GM12878 (cell line): ENCODE results near the gene VWA5B2. TPM values are rescaled to one million over a fixed set of nuclear protein-coding genes. Genes with fewer than 3 reads are reported as not detected.

Experiments
- ATAC-seq: fragments of 200-7000 bp; cut with Tn5 transposase; 3 replicates; pipeline ENCODE4 v1.9.1; 2020; ENCODE audit warnings: mild to moderate bottlenecking, moderate library complexity
- BruUV-seq: library from RNA; stranded (reverse); fragments of 400-500 nt; replicated peaks from 2 replicates; lab custom pipeline; 2021; lab: Mats Ljungman, UMichigan
- CTCF ChIA-PET: fragments of 300-600 bp; sonication (Branson Sonifier 250); formaldehyde crosslinking; extraction: SDS; loops from one replicate; lab custom pipeline; 2021; ENCODE audit warnings: inconsistent platforms; lab: Yijun Ruan, JAX
- POLR2A ChIA-PET: fragments of 350-600 bp; formaldehyde crosslinking; extraction: SDS; loops from one replicate; lab custom pipeline; 2021; ENCODE audit warnings: inconsistent platforms; lab: Charles Lee
- RAD21 ChIA-PET: fragments of 300-600 bp; sonication (Branson Sonifier 250); formaldehyde crosslinking; loops from one replicate; lab custom pipeline; 2023; ENCODE audit warnings: antibody characterized with exemption; ENCODE audit not compliant: unreplicated experiment; lab: Charles Lee
- SMC1A ChIA-PET: fragments of 300-600 bp; sonication (Branson Sonifier 250); formaldehyde crosslinking; loops from one replicate; lab custom pipeline; 2023; ENCODE audit not compliant: unreplicated experiment, uncharacterized antibody; lab: Charles Lee
- DNase-seq: peaks from one replicate; pipeline ENCODE4 v3.0.0-alpha.2; 2011; ENCODE audit warnings: low read depth, low spot score
- FAIRE-seq: peaks from 3 replicates; lab custom pipeline; 2011; peaks lifted over from hg19 to GRCh38; lab: Jason Lieb, UNC
- H2AFZ ChIP-seq: 2 replicates; pipeline ENCODE4 v1.6.0; 2011; ENCODE audit warnings: low read depth, low read length, control low read depth; ENCODE audit not compliant: control insufficient read depth
- H3K27ac ChIP-seq: 2 replicates; pipeline ENCODE4 v1.5.1; 2011; ENCODE audit warnings: control low read depth; ENCODE audit not compliant: control insufficient read depth, insufficient read depth
- H3K27me3 ChIP-seq, 2 experiments: replicated peaks in 1 of 2; 2 replicates each; pipeline versions ENCODE4 v1.6.0 to v1.6.1; 2011; ENCODE audit warnings: low read length in 1 of 2; ENCODE audit not compliant: control insufficient read depth in 2 of 2, insufficient read depth in 2 of 2
- H3K36me3 ChIP-seq, 2 experiments: 2 replicates each; pipeline ENCODE4 v1.5.1; 2011; ENCODE audit warnings: low read length in 1 of 2; ENCODE audit not compliant: control insufficient read depth in 2 of 2, insufficient read depth in 2 of 2
- H3K4me1 ChIP-seq: 2 replicates; pipeline ENCODE4 v1.6.1; 2011; ENCODE audit warnings: mild to moderate bottlenecking, low read length, moderate library complexity, mixed read lengths; ENCODE audit not compliant: control insufficient read depth, insufficient read depth
- H3K4me2 ChIP-seq: 2 replicates; pipeline ENCODE4 v1.6.0; 2011; ENCODE audit warnings: control low read depth; ENCODE audit not compliant: control insufficient read depth, insufficient read depth
- H3K4me3 ChIP-seq: fragments of 200-600 bp; sonication (generic); 2 replicates; pipeline ENCODE4 v1.5.1; 2016
- H3K79me2 ChIP-seq: 2 replicates; pipeline ENCODE4 v1.6.0; 2011; ENCODE audit warnings: low read length; ENCODE audit not compliant: control insufficient read depth, insufficient read depth
- H3K9ac ChIP-seq: 2 replicates; pipeline ENCODE4 v1.8.0; 2011; ENCODE audit warnings: low read length, control low read depth, mixed read lengths; ENCODE audit not compliant: control insufficient read depth, insufficient read depth
- H3K9me3 ChIP-seq: replicated peaks from 3 replicates; pipeline ENCODE4 v1.5.1; 2011; ENCODE audit warnings: mild to moderate bottlenecking, low read length; ENCODE audit not compliant: control insufficient read depth, insufficient read depth
- H4K20me1 ChIP-seq: 2 replicates; pipeline ENCODE4 v1.6.0; 2011; ENCODE audit not compliant: control insufficient read depth, insufficient read depth
- ASH2L ChIP-seq: fragments of 300-600, 200-600 bp; sonication (generic); IDR thresholded peaks from 2 replicates; pipeline ENCODE4 v1.6.1; 2017; ENCODE audit warnings: low read depth, mild to moderate bottlenecking, borderline replicate concordance
- EZH2 ChIP-seq: IDR thresholded peaks from 2 replicates; pipeline ENCODE4 v1.6.1; 2012; ENCODE audit warnings: low read depth, mild to moderate bottlenecking, control low read depth, inconsistent platforms, low read length, borderline replicate concordance; ENCODE audit not compliant: control insufficient read depth
- HDGF ChIP-seq: fragments of 450-650 bp; IDR thresholded peaks from 2 replicates; pipeline ENCODE4 v1.6.1; 2016; ENCODE audit warnings: antibody characterized with exemption
- IKZF1 ChIP-seq: fragments of 450-650 bp; conservative IDR thresholded peaks from 2 replicates; pipeline ENCODE4 v1.6.1; 2017; ENCODE audit warnings: antibody characterized with exemption, mild to moderate bottlenecking
- IRF4 ChIP-seq: IDR thresholded peaks from 2 replicates; pipeline ENCODE4 v1.6.1; 2011; ENCODE audit warnings: low read depth, low read length
- JUNB ChIP-seq: IDR thresholded peaks from 2 replicates; pipeline ENCODE4 v1.6.1; 2016; ENCODE audit warnings: antibody characterized with exemption, mild to moderate bottlenecking
- JUND ChIP-seq: IDR thresholded peaks from 2 replicates; pipeline ENCODE4 v1.6.1; 2012; ENCODE audit warnings: low read depth, mild to moderate bottlenecking, low read length, improper control_type of control experiment, moderate library complexity
- MEF2A ChIP-seq: IDR thresholded peaks from 2 replicates; pipeline ENCODE4 v1.6.1; 2011; ENCODE audit warnings: low read depth, mild to moderate bottlenecking, low read length, moderate library complexity; ENCODE audit not compliant: insufficient read depth
- MTA2 ChIP-seq: fragments of 450-650 bp; IDR thresholded peaks from 2 replicates; pipeline ENCODE4 v1.6.1; 2016; ENCODE audit warnings: low read depth, mild to moderate bottlenecking, moderate library complexity
- NBN ChIP-seq: fragments of 450-650 bp; IDR thresholded peaks from 2 replicates; pipeline ENCODE4 v1.6.1; 2016
- NFYA ChIP-seq: IDR thresholded peaks from 2 replicates; pipeline ENCODE4 v1.6.1; 2011; ENCODE audit warnings: low read depth, mild to moderate bottlenecking, low read length, improper control_type of control experiment, borderline replicate concordance
- NFYB ChIP-seq: IDR thresholded peaks from 2 replicates; pipeline ENCODE4 v1.6.1; 2011; ENCODE audit warnings: low read depth, mild to moderate bottlenecking, low read length, improper control_type of control experiment, moderate library complexity; ENCODE audit not compliant: insufficient read depth
- POU2F2 ChIP-seq: IDR thresholded peaks from 3 replicates; pipeline ENCODE4 v1.6.1; 2011; ENCODE audit warnings: low read depth, mild to moderate bottlenecking, low read length, borderline replicate concordance
- RELB ChIP-seq: fragments of 450-650 bp; IDR thresholded peaks from 2 replicates; pipeline ENCODE4 v1.6.1; 2017; ENCODE audit warnings: low read depth, mild to moderate bottlenecking, moderate library complexity
- SKIL ChIP-seq: fragments of 450-650 bp; IDR thresholded peaks from 2 replicates; pipeline ENCODE4 v1.6.1; 2017; ENCODE audit warnings: mild to moderate bottlenecking, low read depth, inconsistent platforms; ENCODE audit not compliant: poor library complexity, severe bottlenecking
- SMAD1 ChIP-seq: fragments of 450-650 bp; IDR thresholded peaks from 2 replicates; pipeline ENCODE4 v1.6.1; 2018; ENCODE audit warnings: mild to moderate bottlenecking, low read depth; ENCODE audit not compliant: partially characterized antibody
- SUZ12 ChIP-seq: fragments of 200-600 bp; sonication (generic); IDR thresholded peaks from one replicate; pipeline ENCODE4 v1.6.1; 2018; ENCODE audit warnings: antibody characterized with exemption, mild to moderate bottlenecking; ENCODE audit not compliant: unreplicated experiment
- TAF1 ChIP-seq: IDR thresholded peaks from 2 replicates; pipeline ENCODE4 v1.6.1; 2011; ENCODE audit warnings: mild to moderate bottlenecking, low read depth, low read length, borderline replicate concordance
- TBL1XR1 ChIP-seq: IDR thresholded peaks from 2 replicates; pipeline ENCODE4 v1.6.1; 2012; ENCODE audit warnings: low read depth, low read length, improper control_type of control experiment
- ZNF217 ChIP-seq: fragments of 450-650 bp; IDR thresholded peaks from 2 replicates; pipeline ENCODE4 v1.6.1; 2017; ENCODE audit warnings: antibody characterized with exemption, mild to moderate bottlenecking
- ZSCAN29 ChIP-seq: fragments of 450-650 bp; IDR thresholded peaks from 2 replicates; pipeline ENCODE4 v1.6.1; 2017; ENCODE audit warnings: mild to moderate bottlenecking, moderate library complexity
- WGBS: methylation state at CpG from one replicate; pipeline ENCODE4 v1.1.6; 2016; ENCODE audit warnings: low lambda C conversion rate; ENCODE audit not compliant: insufficient replicate concordance, insufficient coverage; ENCODE audit errors: missing lambda C conversion rate; 5-methylcytosine and 5-hydroxymethylcytosine counted together
- in situ Hi-C: fragments of 300-500 bp; cut with MboI; formaldehyde crosslinking; loops from 9 replicates; pipeline ENCODE4 v1.14.3; 2018; ENCODE audit warnings: mixed read lengths
- intact Hi-C: fragments of 100-400 bp; cut with micrococcal nuclease; formaldehyde crosslinking; loops from one replicate; pipeline ENCODE4 v1.14.2; 2022; ENCODE audit not compliant: unreplicated experiment
- polyA plus RNA-seq, 11 experiments: library from polyadenylated mRNA; depleted of rRNA in 4 of 11; unstranded in 6 of 11; stranded (reverse) in 5 of 11; fragments of >200 nt; fragmentation: Nextera tagmentation in 4 of 11; fragmentation: Illumina TruSeq in 1 of 11; extraction: Ambion mirVana in 4 of 11; extraction: Trizol in 1 of 11; gene quantifications; 1 replicate in 1 of 11; 2 replicates in 10 of 11; pipeline versions ENCODE4 v1.2.1 to v1.2.3, GENCODE V29; 2011 to 2016; ENCODE audit warnings: inconsistent platforms in 2 of 11, missing spikeins in 2 of 11, low read depth in 1 of 11
- total RNA-seq, 4 experiments: library from RNA; depleted of rRNA in 3 of 4; stranded (reverse); fragments of >200 nt in 3 of 4; fragmentation: Illumina TruSeq in 1 of 4; extraction: Trizol in 1 of 4; gene quantifications; 2 replicates each; pipeline versions ENCODE4 v1.2.1 to v1.2.3, GENCODE V29; 2013 to 2021

VWA5B2 gene
- total and polyA plus RNA-seq, 10 of the 15 experiments (the other 5 are each of a cell fraction or from before 2014, with no cell fraction given) = 0.03 to 0.09 TPM; not detected in 8

GRCh38 chr3:184186902-184187207 lies 42.5 kb upstream of the VWA5B2 start (continued):
- no peak for TF ChIP-seq RELB
- no peak for TF ChIP-seq ZSCAN29
- no peak for TF ChIP-seq TAF1
- TF ChIP-seq HDGF = no peak

GRCh38 chr3:184188080-184188479 lies 41.3 kb upstream of the VWA5B2 start:
- ATAC-seq = no peak
- FAIRE-seq = no peak
- TF ChIP-seq EZH2 (no peak), NFYB (no peak), TBL1XR1 (no peak), SUZ12 (no peak), SMAD1 (no peak), ZNF217 (no peak), MTA2 (no peak), JUNB (no peak), JUND (no peak), IRF4 (no peak), SKIL (no peak), IKZF1 (no peak), RELB (no peak), NBN (no peak), MEF2A (no peak), POU2F2 (no peak), NFYA (no peak), ASH2L (no peak)

More at GRCh38 chr3:184188080-184188479, 41.3 kb upstream of the VWA5B2 start:
- ChIA-PET POLR2A (interaction anchor here (0.6 kb wide), 1 partner anchor 1192 kb away, joined by 4 read pairs; no protein-coding TSS in a partner anchor), SMC1A (no interaction called here), RAD21 (no interaction called here), CTCF (no interaction called here)
- BruUV-seq = no TSS peak
- Histone ChIP-seq H2AFZ (no peak overlapping the region), H3K4me2 (no peak overlapping the region), H3K4me3 (no peak overlapping the region), H3K27me3 (no peaks in the 10 kb centered on the region), H3K9ac (no peak overlapping the region), H3K27ac (no peak overlapping the region), H3K79me2 (peaks cover 27% of the 10 kb centered on the region), H3K4me1 (0 out of 2 replicates have a peak, but pooled peaks cover 4% of the 10 kb centered on the region), H3K9me3 (no peaks in the 10 kb centered on the region), H4K20me1 (peaks cover 3% of the 10 kb centered on the region; the same call in 1 of the 2 replicates), H3K36me3 (peaks cover 6 to 11% of the 10 kb centered on the region in 2 experiments; a peak in 3 of 4 replicates)
- no peak for DNase-seq
- in situ Hi-C loops (no loop called here), intact Hi-C loops (no loop called here)
- 98% methylated on average over 17 of the region's 17 CpGs for WGBS
